Effector memory CD4-positive, alpha-beta T cell (primary cell): ENCODE measurements around the gene PLCD1.
A peak's percentile ranks its signal among the peaks of the same experiment; 100 is the strongest.
"Not testable (repeated sequence)": the region's sequence is repeated elsewhere in the genome, so short reads cannot be mapped to it uniquely, and the experiment has no call there.

Experiments used
- DNase-seq, 3 donors: peaks; one replicate each; pipeline ENCODE4 v3.0.0-alpha.2; 2020
- H3K27ac ChIP-seq: 2 replicates; pipeline ENCODE4 v1.7.0; 2013; ENCODE audit warnings: mild to moderate bottlenecking, low read length, moderate library complexity; ENCODE audit not compliant: insufficient read depth, poor library complexity, severe bottlenecking
- H3K27me3 ChIP-seq: replicated peaks from 2 replicates; pipeline ENCODE4 v1.7.0; 2013; ENCODE audit warnings: mild to moderate bottlenecking, low read length; ENCODE audit not compliant: insufficient read depth, control insufficient read depth, poor library complexity, severe bottlenecking
- H3K36me3 ChIP-seq: 2 replicates; pipeline ENCODE4 v1.7.0; 2013; ENCODE audit warnings: mild to moderate bottlenecking, low read length, moderate library complexity; ENCODE audit not compliant: control insufficient read depth, insufficient read depth
- H3K4me1 ChIP-seq: 2 replicates; pipeline ENCODE4 v1.7.0; 2013; ENCODE audit warnings: low read length, mild to moderate bottlenecking; ENCODE audit not compliant: control insufficient read depth, insufficient read depth, poor library complexity, severe bottlenecking
- H3K4me3 ChIP-seq: 2 replicates; pipeline ENCODE4 v1.7.0; 2013; ENCODE audit warnings: low read length, low read depth, mild to moderate bottlenecking; ENCODE audit not compliant: insufficient read depth, poor library complexity, severe bottlenecking
- H3K9me3 ChIP-seq: 2 replicates; pipeline ENCODE4 v1.7.0; 2013; ENCODE audit warnings: mild to moderate bottlenecking, low read length, moderate library complexity; ENCODE audit not compliant: control insufficient read depth
- total RNA-seq, 3 donors: gene quantifications; one replicate each; lab custom pipeline; 2026; lab: John Stamatoyannopoulos, UW

The PLCD1 gene
- total RNA-seq, result 56.4 to 63.1 (median 57.7) reads per million in 3 donors

DNA sequence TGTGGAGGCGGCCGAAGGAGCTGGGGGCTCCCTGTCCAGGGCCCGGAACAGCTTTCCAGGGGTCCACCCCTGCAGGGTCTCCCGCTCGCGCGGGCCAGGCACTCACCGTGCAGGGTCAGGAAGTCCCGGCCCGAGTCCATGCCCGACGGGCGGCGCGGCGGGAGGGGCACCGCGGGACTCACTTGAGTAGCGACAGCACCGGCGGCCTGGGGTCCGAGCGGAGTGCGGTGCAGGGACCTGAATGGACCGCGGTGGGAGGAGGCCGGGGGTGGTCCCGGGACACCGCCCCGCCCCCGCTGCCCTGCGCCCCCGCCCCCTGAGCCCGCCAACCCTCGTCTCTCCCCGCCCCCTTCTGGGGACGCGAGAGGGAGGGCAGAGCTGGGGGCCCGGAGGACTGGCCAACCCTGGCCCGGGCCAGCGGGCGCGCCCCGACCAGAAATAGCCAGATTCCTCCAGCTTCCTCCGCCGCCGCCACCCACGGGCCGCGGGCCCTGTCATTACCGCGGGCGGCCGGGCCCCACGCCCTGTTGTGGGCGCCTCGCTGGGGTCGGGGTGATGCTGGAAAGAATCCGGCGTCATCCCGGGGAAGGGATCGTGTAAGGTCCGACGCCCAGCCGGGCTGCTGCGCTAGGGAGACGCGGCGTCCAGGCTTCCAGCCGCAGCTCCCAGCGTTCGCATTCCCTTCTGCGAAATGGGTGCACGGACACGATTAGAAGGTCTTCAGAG lies at the start of gene PLCD1:
Gene PLCD1, minus strand, starts transcription at position 243 of the 726 bp plus-strand sequence. Its CDS starts 103 bp downstream, at position 140.
- DNase-seq, result peak; percentile 37 to 63 (median 45)
- Histone ChIP-seq H3K4me1 (peaks cover 29% of the 10 kb centered on the region), H3K27ac (no peak within 1 kb of the TSS), H3K27me3 (no peaks in the 10 kb centered on the region), H3K4me3 (peak within 1 kb of the TSS; percentile 49), H3K9me3 (no peaks in the 10 kb centered on the region), H3K36me3 (no peaks in the 10 kb centered on the region)

DNA sequence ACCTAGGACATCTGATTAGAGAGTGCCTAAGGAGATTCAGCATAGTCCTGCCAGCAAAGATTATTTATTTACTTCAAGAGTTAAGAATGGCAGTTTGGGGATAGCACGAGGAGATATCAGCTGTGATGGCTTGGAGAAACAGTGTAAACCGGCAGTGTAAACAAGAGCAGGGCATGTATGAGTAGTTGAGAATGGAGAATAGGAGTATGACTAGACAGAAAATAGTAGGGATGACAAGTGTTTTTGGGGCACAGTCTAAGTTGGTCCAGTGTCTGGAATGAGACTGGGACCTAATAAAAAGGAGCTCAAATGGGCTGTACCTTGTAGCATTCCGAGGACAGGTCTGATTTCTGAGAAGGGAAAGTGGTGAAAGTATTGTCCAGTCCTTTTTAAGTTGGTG lies 47.6 kb upstream of the PLCD1 start:
- H3K27ac ChIP-seq, H3K27me3 ChIP-seq, H3K36me3 ChIP-seq, H3K9me3 ChIP-seq, H3K4me3 ChIP-seq, H3K4me1 ChIP-seq, DNase-seq: not testable (repeated sequence)

DNA sequence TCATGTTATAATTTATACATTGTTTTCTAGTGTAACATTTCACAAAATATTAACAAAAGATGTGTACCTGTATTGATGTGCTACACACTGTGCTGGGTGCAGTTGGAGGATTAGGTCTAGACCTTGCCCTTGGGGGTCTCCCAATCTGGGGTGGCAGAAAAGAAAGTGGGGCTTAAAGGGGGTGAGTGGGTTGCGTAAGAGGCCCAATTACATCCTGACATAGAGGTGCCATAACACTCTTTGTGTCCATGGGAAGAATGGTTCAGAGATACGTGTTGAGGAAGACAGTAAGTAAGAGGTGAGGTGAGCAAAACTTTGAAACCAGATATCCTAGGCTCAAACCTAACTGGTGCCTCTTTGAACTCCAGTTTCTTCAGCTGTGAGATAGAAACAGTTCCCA lies 40.6 kb upstream of the PLCD1 start:
- Histone ChIP-seq H3K27ac (no peak overlapping the region), H3K4me3 (no peak overlapping the region), H3K9me3 (no peaks in the 10 kb centered on the region), H3K27me3 (no peaks in the 10 kb centered on the region), H3K36me3 (no peaks in the 10 kb centered on the region), H3K4me1 (no peaks in the 10 kb centered on the region)
- DNase-seq, result no peak

DNA sequence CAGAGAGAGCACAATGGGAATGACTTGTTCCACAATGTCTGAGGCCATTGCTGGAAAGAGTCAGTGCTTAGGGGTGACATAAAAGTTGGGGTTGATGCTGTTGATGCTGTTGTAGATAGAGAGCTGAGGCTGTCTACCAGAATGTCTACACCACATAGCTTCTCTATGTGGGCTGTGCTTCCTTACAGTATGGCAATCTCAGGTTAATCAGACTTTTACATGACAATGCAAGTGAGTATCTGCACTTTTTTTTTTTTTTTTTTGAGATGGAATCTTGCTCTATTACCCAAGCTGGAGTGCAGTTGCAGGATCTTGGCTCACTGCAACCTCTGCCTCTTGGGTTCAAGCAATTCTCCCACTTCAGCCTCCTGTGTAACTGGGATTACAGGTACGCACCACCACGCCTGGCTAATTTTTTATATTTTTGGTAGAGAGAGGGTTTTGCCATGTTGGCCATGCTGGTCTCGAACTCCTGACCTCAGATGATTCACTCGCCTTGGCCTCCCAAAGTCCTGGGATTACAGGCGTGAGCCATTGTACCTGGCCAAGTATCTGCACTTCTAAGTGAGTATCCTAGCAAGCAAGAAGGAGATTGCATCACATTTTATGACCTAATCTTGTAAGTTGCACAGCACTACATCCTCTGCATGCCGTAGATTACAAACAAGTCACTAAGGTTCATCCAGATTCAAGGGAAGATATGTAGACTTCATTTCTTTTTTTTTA lies 38.2 kb upstream of the PLCD1 start:
- no peak for DNase-seq
- Histone ChIP-seq H3K4me1 (no peaks in the 10 kb centered on the region), H3K27ac (no peak overlapping the region), H3K27me3 (no peaks in the 10 kb centered on the region), H3K36me3 (no peaks in the 10 kb centered on the region), H3K4me3 (no peak overlapping the region), H3K9me3 (no peaks in the 10 kb centered on the region)

DNA sequence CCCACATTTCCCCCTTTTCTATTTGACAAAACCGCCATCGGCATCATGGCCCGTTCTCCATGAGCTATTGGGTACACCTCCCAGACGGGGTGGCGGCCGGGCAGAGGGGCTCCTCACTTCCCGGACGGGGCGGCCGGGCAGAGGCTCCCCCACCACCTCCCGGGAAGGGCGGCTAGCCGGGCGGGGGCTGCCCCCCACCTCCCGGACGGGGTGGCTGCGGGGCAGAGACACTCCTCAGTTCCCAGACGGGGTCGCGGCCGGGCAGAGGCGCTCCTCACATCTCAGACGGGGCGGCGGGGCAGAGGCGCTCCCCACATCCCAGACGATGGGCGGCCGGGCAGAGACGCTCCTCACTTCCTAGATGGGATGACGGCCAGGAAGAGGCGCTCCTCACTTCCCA lies 35.0 kb upstream of the PLCD1 start:
- not testable (repeated sequence) for H3K4me1 ChIP-seq, H3K36me3 ChIP-seq, H3K27ac ChIP-seq, H3K4me3 ChIP-seq, H3K9me3 ChIP-seq, DNase-seq, H3K27me3 ChIP-seq

DNA sequence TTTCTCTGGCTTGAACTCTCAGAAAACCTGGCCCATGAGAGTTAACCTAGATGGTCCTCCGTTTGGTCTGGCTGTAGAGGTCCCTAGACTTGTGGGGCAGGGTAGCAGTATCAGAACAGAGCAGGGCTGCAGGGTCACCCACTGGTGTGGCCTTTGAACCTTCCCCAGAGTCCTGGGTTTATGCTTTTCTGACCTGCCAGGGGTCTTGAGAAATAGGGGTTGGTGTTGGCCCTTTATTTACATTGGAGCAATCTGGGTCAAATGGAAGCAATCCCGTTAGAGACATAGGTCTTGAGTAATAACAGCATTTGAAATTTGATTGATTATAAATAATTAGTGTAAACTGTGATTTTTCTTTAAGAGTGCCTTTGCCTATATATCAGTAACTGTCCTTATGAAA lies 33.4 kb upstream of the PLCD1 start:
- Histone ChIP-seq H3K9me3 (no peaks in the 10 kb centered on the region), H3K27ac (no peak overlapping the region), H3K4me1 (no peaks in the 10 kb centered on the region), H3K36me3 (no peaks in the 10 kb centered on the region), H3K27me3 (no peaks in the 10 kb centered on the region), H3K4me3 (no peak overlapping the region)
- no peak for DNase-seq

DNA sequence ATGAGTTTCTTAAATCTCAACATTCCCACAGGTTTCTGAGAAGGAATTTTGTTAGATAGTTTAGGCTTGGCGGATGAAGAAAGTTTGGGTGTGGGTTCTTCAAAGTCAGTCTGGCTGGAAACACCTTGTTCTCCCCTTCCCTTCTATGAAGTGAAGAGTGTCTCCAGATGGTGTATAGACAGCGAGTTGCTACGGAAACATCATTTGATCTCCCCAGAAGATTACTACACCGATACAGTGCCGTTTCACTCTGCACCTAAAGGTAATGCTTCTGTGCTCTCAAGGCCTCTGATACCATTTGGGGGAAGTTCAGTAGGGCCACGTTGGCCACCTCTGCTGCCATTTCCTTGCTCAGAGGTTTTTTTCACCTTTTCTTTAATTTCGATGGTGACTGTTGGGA lies 30.1 kb upstream of the PLCD1 start:
- H3K4me1 ChIP-seq, result no peaks in the 10 kb centered on the region
- no peaks in the 10 kb centered on the region for H3K9me3 ChIP-seq
- H3K27me3 ChIP-seq, result no peaks in the 10 kb centered on the region
- no peaks in the 10 kb centered on the region for H3K36me3 ChIP-seq
- no peak overlapping the region for H3K4me3 ChIP-seq
- DNase-seq, result no peak
- H3K27ac ChIP-seq, result no peak overlapping the region

DNA sequence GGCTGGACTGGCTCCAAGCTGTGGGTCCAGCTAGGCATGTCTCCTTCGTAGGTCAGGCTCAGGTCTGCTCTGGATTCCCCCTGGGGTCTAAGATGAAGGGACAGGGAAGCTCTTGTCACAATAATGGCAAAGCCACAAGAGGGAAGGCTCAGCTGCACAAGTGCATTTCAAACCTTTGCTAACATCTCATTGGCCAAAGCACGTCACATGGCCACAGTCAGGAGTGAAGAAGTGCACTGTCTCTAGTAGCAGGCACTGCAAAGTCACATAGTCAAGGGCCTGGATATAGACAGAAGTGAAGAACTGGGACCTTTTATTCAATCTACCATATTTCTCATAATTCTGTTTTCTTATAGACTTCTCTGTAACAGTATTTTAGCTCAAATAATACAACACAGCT lies 29.7 kb upstream of the PLCD1 start:
- Histone ChIP-seq H3K4me1 (no peaks in the 10 kb centered on the region), H3K27ac (no peak overlapping the region), H3K27me3 (no peaks in the 10 kb centered on the region), H3K9me3 (no peaks in the 10 kb centered on the region), H3K4me3 (no peak overlapping the region), H3K36me3 (no peaks in the 10 kb centered on the region)
- DNase-seq, result no peak

DNA sequence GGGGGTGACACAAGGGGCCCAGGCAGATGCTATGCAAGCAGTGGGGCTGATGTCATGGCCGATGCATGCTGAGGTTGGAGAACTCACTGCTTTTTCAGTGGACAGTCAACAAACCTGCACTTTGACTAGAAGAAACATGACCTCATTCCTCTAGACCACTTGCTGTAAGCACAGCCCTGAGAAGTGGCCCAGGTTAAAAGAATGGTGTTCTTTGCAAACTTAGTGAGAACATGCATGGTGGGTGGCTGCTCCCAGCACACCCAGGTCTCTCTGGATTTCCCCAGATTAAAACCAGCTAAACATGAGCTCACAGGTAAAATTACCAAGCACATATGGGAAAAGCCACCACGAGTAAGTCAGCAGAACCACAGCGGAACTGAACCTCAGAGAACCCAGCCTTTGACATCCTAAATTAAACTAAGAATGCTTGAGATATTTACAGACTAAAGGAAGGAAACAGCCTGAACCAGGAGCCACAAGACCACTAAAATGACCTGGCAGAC lies 25.1 kb upstream of the PLCD1 start:
- Histone ChIP-seq H3K27me3 (no peaks in the 10 kb centered on the region), H3K27ac (no peak overlapping the region), H3K4me3 (no peak overlapping the region), H3K9me3 (no peaks in the 10 kb centered on the region), H3K36me3 (peaks cover 3% of the 10 kb centered on the region), H3K4me1 (no peaks in the 10 kb centered on the region)
- no peak for DNase-seq

DNA sequence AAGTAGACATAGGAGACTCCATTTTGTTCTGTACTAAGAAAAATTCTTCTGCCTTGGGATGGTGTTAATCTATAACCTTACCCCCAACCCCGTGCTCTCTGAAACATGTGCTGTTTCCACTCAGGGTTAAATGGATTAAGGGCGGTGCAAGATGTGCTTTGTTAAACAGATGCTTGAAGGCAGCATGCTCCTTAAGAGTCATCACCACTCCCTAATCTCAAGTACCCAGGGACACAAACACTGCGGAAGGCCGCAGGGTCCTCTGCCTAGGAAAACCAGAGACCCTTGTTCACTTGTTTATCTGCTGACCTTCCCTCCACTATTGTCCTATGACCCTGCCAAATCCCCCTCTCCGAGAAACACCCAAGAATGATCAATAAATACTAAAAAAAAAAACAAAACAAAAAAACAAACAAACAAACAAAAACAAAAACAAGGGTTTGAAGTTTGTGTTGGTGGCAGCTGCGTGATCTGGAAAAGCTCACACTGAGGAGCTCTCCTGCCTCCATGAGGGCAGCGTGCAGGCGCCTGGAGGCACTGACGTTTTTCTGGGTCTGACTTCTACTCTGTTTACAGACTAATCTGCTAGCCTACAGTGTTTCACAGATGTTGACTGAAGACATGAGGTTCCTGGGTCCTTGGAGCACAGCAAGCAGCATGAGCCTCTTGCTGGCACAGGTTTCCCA lies 24.5 kb upstream of the PLCD1 start:
- not testable (repeated sequence) for H3K27me3 ChIP-seq, H3K4me1 ChIP-seq, H3K9me3 ChIP-seq, H3K36me3 ChIP-seq, H3K4me3 ChIP-seq, DNase-seq, H3K27ac ChIP-seq
